Measurements from ENCODE around the gene MYO1H. TPM values are rescaled to one million over a fixed set of nuclear protein-coding genes. Genes with fewer than 3 reads are reported as not detected.
"Not testable (repeated sequence)": the region's sequence is repeated elsewhere in the genome, so short reads cannot be mapped to it uniquely, and the experiment has no call there.

Gene MYO1H
- total RNA-seq, 1 donor from 2014 or later = not detected

DNA sequence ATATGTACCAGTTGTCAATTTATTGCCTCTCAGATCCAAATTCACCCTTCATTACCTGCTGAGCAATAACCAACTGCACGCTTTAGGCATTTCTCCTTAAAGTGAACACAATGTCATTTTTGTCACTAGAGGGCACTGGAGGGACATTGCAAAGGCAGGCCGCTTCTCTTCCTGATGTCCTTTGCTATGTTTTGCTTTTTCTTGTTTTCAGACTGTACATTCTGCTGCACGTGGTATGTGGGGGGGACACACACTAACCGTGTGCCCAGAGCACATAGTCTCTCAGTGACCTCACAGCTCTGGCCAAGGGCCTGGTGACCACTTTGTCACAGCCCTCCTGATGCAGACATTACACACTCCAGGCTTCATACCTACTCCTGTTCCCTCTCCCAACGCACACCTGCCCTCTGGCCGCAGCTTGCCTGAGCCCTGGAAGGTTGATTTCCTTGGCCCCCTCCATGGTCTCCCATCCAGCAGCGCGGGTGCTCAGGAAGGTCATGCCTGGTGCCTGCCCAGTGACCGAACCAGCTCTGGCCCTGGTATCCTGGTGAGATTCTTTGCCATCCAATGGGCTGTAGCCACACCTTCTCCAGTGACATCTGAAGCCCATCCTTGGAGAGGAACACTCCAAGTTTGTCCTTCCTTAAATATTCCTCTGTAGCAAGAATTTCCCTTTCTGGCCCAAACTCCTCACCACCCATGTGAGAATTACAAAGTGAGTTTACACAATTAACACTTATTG, 39.9 kb downstream of the MYO1H start:
- TF ChIP-seq, protein P1, sequence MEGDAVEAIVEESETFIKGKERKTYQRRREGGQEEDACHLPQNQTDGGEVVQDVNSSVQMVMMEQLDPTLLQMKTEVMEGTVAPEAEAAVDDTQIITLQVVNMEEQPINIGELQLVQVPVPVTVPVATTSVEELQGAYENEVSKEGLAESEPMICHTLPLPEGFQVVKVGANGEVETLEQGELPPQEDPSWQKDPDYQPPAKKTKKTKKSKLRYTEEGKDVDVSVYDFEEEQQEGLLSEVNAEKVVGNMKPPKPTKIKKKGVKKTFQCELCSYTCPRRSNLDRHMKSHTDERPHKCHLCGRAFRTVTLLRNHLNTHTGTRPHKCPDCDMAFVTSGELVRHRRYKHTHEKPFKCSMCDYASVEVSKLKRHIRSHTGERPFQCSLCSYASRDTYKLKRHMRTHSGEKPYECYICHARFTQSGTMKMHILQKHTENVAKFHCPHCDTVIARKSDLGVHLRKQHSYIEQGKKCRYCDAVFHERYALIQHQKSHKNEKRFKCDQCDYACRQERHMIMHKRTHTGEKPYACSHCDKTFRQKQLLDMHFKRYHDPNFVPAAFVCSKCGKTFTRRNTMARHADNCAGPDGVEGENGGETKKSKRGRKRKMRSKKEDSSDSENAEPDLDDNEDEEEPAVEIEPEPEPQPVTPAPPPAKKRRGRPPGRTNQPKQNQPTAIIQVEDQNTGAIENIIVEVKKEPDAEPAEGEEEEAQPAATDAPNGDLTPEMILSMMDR (IDR thresholded peaks at IDR 0.05; ENCODE audit: insufficient read depth, low read length, poor library complexity, severe bottlenecking) = peak; percentile 53
- Histone ChIP-seq H3K36me3 (ENCODE audit: control insufficient read depth, insufficient read depth, low read length) (no peaks in the 10 kb centered on the region), H3K27me3 (ENCODE audit: control insufficient read depth, insufficient read depth, low read length) (no peaks in the 10 kb centered on the region), H3K4me3 (ENCODE audit: low read depth, low read length) (no peak overlapping the region)
- DNase-seq (ENCODE audit: low read depth) = no peak

DNA sequence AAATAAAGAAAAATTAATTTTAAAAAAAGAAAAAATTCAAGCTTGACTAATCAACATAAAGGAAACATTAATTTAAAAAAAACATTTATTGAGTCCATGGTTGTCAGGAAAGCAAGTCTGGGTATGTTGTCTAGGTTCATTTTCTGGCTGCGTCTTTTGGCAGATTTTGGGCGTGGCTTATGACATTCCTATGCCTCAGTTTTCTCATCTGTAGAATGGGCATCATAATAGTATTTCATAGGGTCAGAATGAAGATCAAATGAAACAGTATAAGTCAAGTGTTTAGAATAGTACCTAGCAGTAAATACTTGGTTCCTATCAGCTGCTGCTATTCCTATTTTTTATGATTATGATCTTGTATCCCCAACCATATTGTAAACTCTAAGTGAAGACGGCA, 40.5 kb downstream of the MYO1H start:
- no peak for DNase-seq (ENCODE audit: low read depth)
- TF ChIP-seq, protein P1 (IDR thresholded peaks at IDR 0.05; ENCODE audit: insufficient read depth, low read length, poor library complexity, severe bottlenecking) = no peak
- Histone ChIP-seq H3K36me3 (ENCODE audit: control insufficient read depth, insufficient read depth, low read length) (no peaks in the 10 kb centered on the region), H3K4me3 (ENCODE audit: low read depth, low read length) (no peak overlapping the region), H3K27me3 (ENCODE audit: control insufficient read depth, insufficient read depth, low read length) (no peaks in the 10 kb centered on the region)

DNA sequence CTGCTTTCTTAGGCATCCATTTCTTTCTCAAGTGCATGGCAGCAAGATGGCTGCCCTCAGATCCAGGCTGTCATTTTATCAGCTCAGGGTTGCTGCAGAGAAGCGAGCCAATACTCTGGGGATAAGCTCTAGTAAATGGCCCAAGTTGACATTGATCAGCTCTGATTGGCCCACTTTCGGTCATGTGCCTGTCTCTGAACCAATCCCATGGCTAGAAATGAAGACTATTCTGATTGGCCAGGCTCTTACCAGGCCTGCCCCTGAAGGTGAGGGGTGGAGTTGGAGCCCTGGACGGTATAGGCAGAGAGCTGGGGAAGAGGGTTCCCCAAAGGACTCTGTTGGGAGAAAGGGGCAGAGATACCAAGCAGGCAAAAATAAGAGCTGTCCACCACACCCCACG, 41.4 kb downstream of the MYO1H start:
- DNase-seq (ENCODE audit: low read depth) = no peak
- H3K36me3 ChIP-seq (ENCODE audit: control insufficient read depth, insufficient read depth, low read length) = no peaks in the 10 kb centered on the region
- H3K4me3 ChIP-seq (ENCODE audit: low read depth, low read length) = no peak overlapping the region
- no peaks in the 10 kb centered on the region for H3K27me3 ChIP-seq (ENCODE audit: control insufficient read depth, insufficient read depth, low read length)
- TF ChIP-seq, protein P1 (IDR thresholded peaks at IDR 0.05; ENCODE audit: insufficient read depth, low read length, poor library complexity, severe bottlenecking) = no peak

DNA sequence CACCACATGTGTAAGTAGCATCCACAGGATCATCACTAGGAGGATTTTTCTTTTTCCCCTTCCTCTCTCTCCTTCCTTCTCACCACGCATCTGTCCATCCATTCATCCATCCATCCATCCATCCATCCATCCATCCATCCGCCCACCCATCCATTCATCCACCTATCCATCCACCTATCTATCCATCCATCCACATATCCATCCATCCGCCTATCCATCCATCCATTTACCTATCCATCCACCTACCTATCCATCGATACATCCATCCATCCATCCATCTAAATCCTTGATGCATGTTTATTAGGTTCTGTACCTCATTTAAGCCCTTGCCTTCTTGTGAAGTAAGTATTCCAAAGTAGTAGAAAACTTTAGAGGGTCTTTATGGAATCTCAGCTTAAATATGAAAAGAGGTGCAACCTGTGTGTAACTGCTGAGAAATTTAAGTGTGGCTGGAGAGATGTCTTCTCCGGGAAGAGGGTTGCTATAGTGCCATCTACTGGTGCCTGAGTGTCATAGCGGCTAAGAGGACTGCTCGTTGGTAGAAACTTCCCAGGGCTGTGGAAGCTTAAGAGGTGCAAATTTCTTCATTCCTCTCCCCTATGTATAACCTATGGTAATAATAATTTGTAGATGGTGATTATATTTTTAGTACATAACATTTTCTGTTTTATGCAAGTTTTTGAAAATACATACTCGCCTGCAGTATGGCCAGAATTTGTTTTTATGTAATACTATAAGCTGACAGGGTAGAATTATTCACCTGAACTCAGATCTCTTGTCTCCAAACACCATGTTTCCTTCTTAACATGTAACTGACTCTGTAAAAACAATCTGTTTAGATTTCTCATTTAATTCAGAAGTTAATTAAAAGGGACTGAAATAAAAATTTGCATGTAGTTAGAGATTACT, 46.0 kb downstream of the MYO1H start:
- TF ChIP-seq, protein P1 (IDR thresholded peaks at IDR 0.05; ENCODE audit: insufficient read depth, low read length, poor library complexity, severe bottlenecking) = peak; percentile 90
- no peak overlapping the region for H3K4me3 ChIP-seq (ENCODE audit: low read depth, low read length)
- H3K27me3 ChIP-seq (ENCODE audit: control insufficient read depth, insufficient read depth, low read length) = peaks cover 6% of the 10 kb centered on the region
- no peaks in the 10 kb centered on the region for H3K36me3 ChIP-seq (ENCODE audit: control insufficient read depth, insufficient read depth, low read length)
- DNase-seq (ENCODE audit: low read depth) = peak; percentile 14

DNA sequence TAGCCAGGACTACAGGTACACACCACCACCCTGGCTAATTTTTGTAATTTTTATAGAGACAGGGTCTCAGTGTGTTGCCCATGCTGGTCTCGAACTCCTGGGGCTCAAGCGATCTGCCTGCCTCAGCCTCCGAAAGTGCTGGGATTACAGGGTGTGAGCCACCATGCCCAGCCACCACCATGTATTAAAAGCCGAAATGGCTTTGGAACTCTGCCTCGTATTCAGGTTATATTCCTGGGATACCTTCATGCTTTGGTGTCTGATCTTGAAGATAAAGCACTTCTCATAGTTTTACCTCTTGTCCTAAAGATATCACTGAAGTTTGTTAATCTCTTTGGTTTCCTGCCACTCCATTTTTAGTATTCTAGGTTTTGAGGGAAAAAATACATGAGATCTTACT, 47.2 kb downstream of the MYO1H start:
- H3K27me3 ChIP-seq (ENCODE audit: control insufficient read depth, insufficient read depth, low read length) = peaks cover 6% of the 10 kb centered on the region
- H3K4me3 ChIP-seq (ENCODE audit: low read depth, low read length) = no peak overlapping the region
- no peak for DNase-seq (ENCODE audit: low read depth)
- H3K36me3 ChIP-seq (ENCODE audit: control insufficient read depth, insufficient read depth, low read length) = no peaks in the 10 kb centered on the region
- TF ChIP-seq, protein P1 (IDR thresholded peaks at IDR 0.05; ENCODE audit: insufficient read depth, low read length, poor library complexity, severe bottlenecking) = no peak

DNA sequence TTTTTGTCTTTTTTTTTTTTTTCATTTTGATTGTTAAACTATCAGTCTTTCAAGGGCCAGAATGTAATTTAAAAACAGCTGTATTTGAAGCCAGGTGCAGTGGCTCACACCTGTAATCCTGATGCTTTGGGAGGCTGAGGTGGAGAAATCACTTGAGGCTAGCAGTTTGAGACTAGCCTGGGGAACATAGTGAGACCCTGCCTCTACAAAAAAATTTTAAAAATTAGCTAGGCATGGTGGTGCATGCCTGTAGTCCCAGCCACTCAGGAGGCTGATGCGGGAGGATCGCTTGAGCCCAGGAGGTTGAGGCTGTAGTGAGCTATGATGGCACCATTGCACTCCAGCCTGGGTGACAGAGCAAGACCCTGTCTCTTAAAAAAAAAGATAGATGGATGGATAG, 57.1 kb downstream of the MYO1H start:
- not testable (repeated sequence) for H3K36me3 ChIP-seq (ENCODE audit: control insufficient read depth, insufficient read depth, low read length); H3K27me3 ChIP-seq (ENCODE audit: control insufficient read depth, insufficient read depth, low read length); H3K4me3 ChIP-seq (ENCODE audit: low read depth, low read length); DNase-seq (ENCODE audit: low read depth)

DNA sequence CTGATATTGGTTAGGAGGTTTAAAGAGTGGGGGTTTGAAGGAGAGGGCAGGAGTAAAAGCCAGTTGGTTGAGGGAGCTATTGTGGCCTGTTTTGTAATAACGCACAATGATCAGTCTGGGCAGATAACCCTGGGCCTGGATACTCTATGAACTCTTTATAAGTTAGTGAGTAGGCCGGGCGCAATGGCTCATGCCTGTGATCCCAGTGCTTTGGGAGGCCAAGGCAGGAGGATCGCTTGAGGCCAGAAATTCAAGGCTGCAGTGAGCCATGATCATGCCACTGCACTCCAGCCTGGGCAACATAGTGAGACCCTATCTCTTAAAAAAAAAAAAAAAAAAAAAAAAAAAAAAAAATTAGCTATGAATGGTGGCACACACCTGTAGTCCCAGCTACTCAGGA, 58.4 kb downstream of the MYO1H start:
- not testable (repeated sequence) for H3K36me3 ChIP-seq (ENCODE audit: control insufficient read depth, insufficient read depth, low read length); DNase-seq (ENCODE audit: low read depth); H3K27me3 ChIP-seq (ENCODE audit: control insufficient read depth, insufficient read depth, low read length); H3K4me3 ChIP-seq (ENCODE audit: low read depth, low read length)
